IMR-90 (cell line): Measurements from ENCODE around the gene MZT2A. TPM values are rescaled to one million over a fixed set of nuclear protein-coding genes. Genes with fewer than 3 reads are reported as not detected.

ENCODE experiments used
- ATAC-seq: fragments of 200-7000 bp; cut with Tn5 transposase; 2 replicates; pipeline ENCODE4 v1.9.1; 2020; ENCODE audit warnings: low read depth, mild to moderate bottlenecking, moderate library complexity
- BruUV-seq: library from RNA; stranded (reverse); fragments of 400-500 nt; replicated peaks from 2 replicates; lab custom pipeline; 2021; lab: Mats Ljungman, UMichigan
- CTCF ChIA-PET: fragments of 300-600 bp; formaldehyde crosslinking; extraction: SDS; loops from one replicate; lab custom pipeline; 2021; ENCODE audit warnings: antibody characterized with exemption; lab: Yijun Ruan, JAX
- POLR2A ChIA-PET: fragments of 300-600 bp; sonication (Branson Sonifier 250); formaldehyde crosslinking; loops from one replicate; lab custom pipeline; 2022; ENCODE audit warnings: antibody characterized with exemption; ENCODE audit not compliant: unreplicated experiment; lab: Charles Lee
- DNase-seq: peaks from one replicate; pipeline ENCODE4 v3.0.0; 2013
- H2AFZ ChIP-seq: replicated peaks from 2 replicates; pipeline ENCODE3; 2013; ENCODE audit warnings: low read length, mild to moderate bottlenecking; ENCODE audit not compliant: poor library complexity
- H2AK5ac ChIP-seq: 2 replicates; pipeline ENCODE4 v1.6.1; 2013; ENCODE audit warnings: low read depth, low read length, inconsistent platforms
- H2AK9ac ChIP-seq: replicated peaks from 2 replicates; pipeline ENCODE3; 2013; ENCODE audit warnings: mild to moderate bottlenecking, low read depth, low read length, moderate library complexity; ENCODE audit not compliant: poor library complexity
- H2BK120ac ChIP-seq: 2 replicates; pipeline ENCODE4 v1.6.1; 2013; ENCODE audit warnings: low read depth, low read length, inconsistent platforms
- H2BK15ac ChIP-seq: 3 replicates; pipeline ENCODE4 v1.6.1; 2013; ENCODE audit warnings: low read depth, low read length, inconsistent platforms
- H2BK20ac ChIP-seq: 2 replicates; pipeline ENCODE4 v1.6.1; 2013; ENCODE audit warnings: low read depth, mild to moderate bottlenecking, inconsistent platforms, low read length, moderate library complexity
- H2BK5ac ChIP-seq: 2 replicates; pipeline ENCODE4 v1.6.1; 2013; ENCODE audit warnings: mild to moderate bottlenecking, low read depth, low read length, inconsistent platforms; ENCODE audit not compliant: poor library complexity, severe bottlenecking
- H3K14ac ChIP-seq: replicated peaks from 2 replicates; pipeline ENCODE4 v1.6.1; 2013; ENCODE audit warnings: low read depth, low read length, inconsistent platforms
- H3K18ac ChIP-seq: 2 replicates; pipeline ENCODE4 v1.6.1; 2013; ENCODE audit warnings: low read depth, low read length, control low read depth
- H3K23ac ChIP-seq: 2 replicates; pipeline ENCODE4 v1.6.1; 2013; ENCODE audit warnings: low read depth, low read length, inconsistent platforms
- H3K27ac ChIP-seq: 2 replicates; pipeline ENCODE4 v1.5.1; 2013; ENCODE audit warnings: mild to moderate bottlenecking, control low read depth, low read length; ENCODE audit not compliant: insufficient read depth
- H3K27me3 ChIP-seq: 2 replicates; pipeline ENCODE4 v1.6.1; 2013; ENCODE audit warnings: low read length; ENCODE audit not compliant: control insufficient read depth, insufficient read depth
- H3K36me3 ChIP-seq: 2 replicates; pipeline ENCODE4 v1.6.1; 2013; ENCODE audit warnings: low read length, mixed read lengths; ENCODE audit not compliant: control insufficient read depth, insufficient read depth
- H3K4ac ChIP-seq: 2 replicates; pipeline ENCODE4 v1.6.1; 2013; ENCODE audit warnings: low read depth, low read length, inconsistent platforms
- H3K4me1 ChIP-seq: 2 replicates; pipeline ENCODE4 v1.6.1; 2013; ENCODE audit warnings: low read length, mixed read lengths; ENCODE audit not compliant: control insufficient read depth, insufficient read depth
- H3K4me2 ChIP-seq: 2 replicates; pipeline ENCODE4 v1.6.1; 2013; ENCODE audit warnings: low read depth, mild to moderate bottlenecking, control low read depth, low read length, moderate library complexity
- H3K4me3 ChIP-seq: 2 replicates; pipeline ENCODE4 v1.5.1; 2013; ENCODE audit warnings: low read depth, mild to moderate bottlenecking, control low read depth, low read length, moderate library complexity; ENCODE audit not compliant: insufficient read depth
- H3K56ac ChIP-seq: 2 replicates; pipeline ENCODE4 v1.6.1; 2013; ENCODE audit warnings: low read length, inconsistent platforms; ENCODE audit not compliant: insufficient read depth; ENCODE audit errors: extremely low read depth
- H3K79me1 ChIP-seq, 2 experiments: 2 replicates each; pipeline ENCODE4 v1.6.1; 2013; ENCODE audit warnings: low read length in 2 of 2, inconsistent platforms in 1 of 2, low read depth in 1 of 2
- H3K9ac ChIP-seq: 2 replicates; pipeline ENCODE4 v1.6.1; 2013; ENCODE audit warnings: low read depth, low read length, control low read depth
- H3K9me1 ChIP-seq: 2 replicates; pipeline ENCODE4 v1.6.1; 2013; ENCODE audit warnings: low read length, inconsistent platforms; ENCODE audit not compliant: insufficient read depth
- H3K9me3 ChIP-seq: 2 replicates; pipeline ENCODE4 v1.6.1; 2013; ENCODE audit warnings: low read length; ENCODE audit not compliant: control insufficient read depth, insufficient read depth
- H4K20me1 ChIP-seq: 2 replicates; pipeline ENCODE4 v1.6.1; 2013; ENCODE audit warnings: low read length, inconsistent platforms; ENCODE audit not compliant: insufficient read depth
- H4K5ac ChIP-seq: 2 replicates; pipeline ENCODE4 v1.6.1; 2013; ENCODE audit warnings: mild to moderate bottlenecking, low read depth, low read length, control low read depth
- H4K8ac ChIP-seq, 2 experiments: 2 replicates each; pipeline ENCODE4 v1.6.1; 2013; ENCODE audit warnings: low read depth in 2 of 2, low read length in 2 of 2, control low read depth in 1 of 2, inconsistent platforms in 1 of 2
- H4K91ac ChIP-seq: 2 replicates; pipeline ENCODE4 v1.6.1; 2013; ENCODE audit warnings: low read depth, low read length, inconsistent platforms; ENCODE audit not compliant: insufficient read depth
- BHLHE40 ChIP-seq: fragments of 150-350 bp; IDR thresholded peaks from 2 replicates; pipeline ENCODE4 v1.6.1; 2016; ENCODE audit warnings: mild to moderate bottlenecking, low read depth, low read length
- CEBPB ChIP-seq: IDR thresholded peaks from 2 replicates; pipeline ENCODE4 v1.6.1; 2012; ENCODE audit warnings: low read depth, low read length, improper control_type of control experiment
- CHD1 ChIP-seq: IDR thresholded peaks from 2 replicates; pipeline ENCODE4 v1.6.1; 2012; ENCODE audit warnings: low read depth, low read length, improper control_type of control experiment
- CTCF ChIP-seq: conservative IDR thresholded peaks from 2 replicates; pipeline ENCODE4 v1.5.1; 2012; ENCODE audit warnings: mild to moderate bottlenecking, low read depth, low read length, improper control_type of control experiment
- FOS ChIP-seq: fragments of 150-350 bp; IDR thresholded peaks from 2 replicates; pipeline ENCODE4 v1.6.1; 2016; ENCODE audit warnings: low read depth, low read length
- MAFK ChIP-seq: IDR thresholded peaks from 2 replicates; pipeline ENCODE4 v1.6.1; 2012; ENCODE audit warnings: low read depth, low read length, improper control_type of control experiment
- MAZ ChIP-seq: IDR thresholded peaks from 2 replicates; pipeline ENCODE4 v1.6.1; 2012; ENCODE audit warnings: low read depth, mild to moderate bottlenecking, low read length, improper control_type of control experiment, moderate library complexity, borderline replicate concordance
- NFE2L2 ChIP-seq: fragments of 150-350 bp; IDR thresholded peaks from 2 replicates; pipeline ENCODE4 v1.6.1; 2016; ENCODE audit warnings: low read depth, mild to moderate bottlenecking, low read length
- POLR2A ChIP-seq: IDR thresholded peaks from 2 replicates; pipeline ENCODE4 v1.6.1; 2012; ENCODE audit warnings: mild to moderate bottlenecking, low read depth, low read length
- RAD21 ChIP-seq: IDR thresholded peaks from 2 replicates; pipeline ENCODE4 v1.6.1; 2012; ENCODE audit warnings: low read length, improper control_type of control experiment
- RCOR1 ChIP-seq: IDR thresholded peaks from 2 replicates; pipeline ENCODE4 v1.6.1; 2012; ENCODE audit warnings: mild to moderate bottlenecking, low read length, improper control_type of control experiment; ENCODE audit not compliant: insufficient replicate concordance
- RFX5 ChIP-seq: IDR thresholded peaks from 2 replicates; pipeline ENCODE4 v1.8.0; 2012; ENCODE audit warnings: low read depth, mild to moderate bottlenecking, low read length, moderate library complexity
- SMC3 ChIP-seq: fragments of 150-350 bp; IDR thresholded peaks from 2 replicates; pipeline ENCODE4 v1.6.1; 2016; ENCODE audit warnings: low read depth, mild to moderate bottlenecking, antibody characterized with exemption, low read length, moderate library complexity
- WGBS, 2 experiments: methylation state at CpG; one replicate each; pipeline versions ENCODE4 v1.1.5 to v1.1.7; 2013; ENCODE audit warnings: missing lambda C conversion rate in 2 of 2; ENCODE audit not compliant: insufficient read length in 1 of 2; ENCODE audit errors: extremely low coverage in 2 of 2; 5-methylcytosine and 5-hydroxymethylcytosine counted together
- dilution Hi-C: fragments of 300-500 bp; cut with HindIII; formaldehyde crosslinking; loops from one replicate; pipeline ENCODE4 v1.14.3; 2018; ENCODE audit warnings: low sequenced_read_pairs; ENCODE audit not compliant: unreplicated experiment
- in situ Hi-C: fragments of 300-500 bp; cut with MboI; formaldehyde crosslinking; loops from 3 replicates; pipeline ENCODE4 v1.14.3; 2019; ENCODE audit warnings: low sequenced_read_pairs, inconsistent platforms, mixed read lengths
- intact Hi-C: fragments of 100-400 bp; cut with micrococcal nuclease; formaldehyde crosslinking; loops from 2 replicates; pipeline ENCODE4 v1.10.0; 2022
- polyA plus RNA-seq, 3 experiments: library from polyadenylated mRNA; depleted of rRNA; stranded (reverse); fragments of >200 nt; gene quantifications; 2 replicates each; pipeline ENCODE4 v1.2.3, GENCODE V29; 2012; ENCODE audit warnings: low replicate concordance in 1 of 3
- total RNA-seq: library from RNA; depleted of rRNA; stranded (reverse); fragments of >200 nt; gene quantifications from 2 replicates; pipeline ENCODE4 v1.2.3, GENCODE V29; 2012
- TF ChIP-seq, protein P1 (sequence below): fragments of 150-350 bp; IDR thresholded peaks from 2 replicates; pipeline ENCODE4 v1.6.1; 2016; ENCODE audit warnings: low read depth, mild to moderate bottlenecking, low read length, moderate library complexity, borderline replicate concordance
- TF ChIP-seq, protein P2 (sequence below): fragments of 150-350 bp; IDR thresholded peaks from 2 replicates; pipeline ENCODE4 v1.6.1; 2017; ENCODE audit warnings: mild to moderate bottlenecking, antibody characterized with exemption, low read length, low read depth

The MZT2A gene
- total and polyA plus RNA-seq, 2 of the 4 experiments (the other 2 are of a cell fraction) = 23.1 to 82.3 TPM

- Histone ChIP-seq H3K9me1 (no peaks in the 10 kb centered on the region), H3K4me1 (no peaks in the 10 kb centered on the region), H2BK5ac (no peak overlapping the region), H3K36me3 (no peaks in the 10 kb centered on the region), H2AK5ac (no peak overlapping the region), H2BK120ac (no peak overlapping the region), H3K79me1 (no peaks in the 10 kb centered on the region), H3K9me3 (no peaks in the 10 kb centered on the region), H4K20me1 (no peaks in the 10 kb centered on the region), H3K4me2 (no peak overlapping the region), H2AK9ac (no peak overlapping the region), H2BK15ac (no peak overlapping the region), H4K5ac (no peak overlapping the region), H4K91ac (no peak overlapping the region), H3K9ac (no peak overlapping the region), H3K4ac (no peak overlapping the region), H3K56ac (no peak overlapping the region), H3K14ac (no peak overlapping the region), H3K27me3 (no peaks in the 10 kb centered on the region), H3K23ac (no peak overlapping the region), H2BK20ac (no peak overlapping the region), H3K27ac (no peak overlapping the region), H4K8ac (no peak overlapping the region), H3K18ac (no peak overlapping the region), H3K4me3 (no peak overlapping the region), H2AFZ (no peak overlapping the region)
- dilution Hi-C loops (no loop called here), in situ Hi-C loops (no loop called here), intact Hi-C loops (no loop called here)
- ChIA-PET CTCF (no interaction called here), POLR2A (no interaction called here)
- BruUV-seq = no TSS peak
- DNase-seq = no peak
- WGBS, 2 experiments = no CpG with 5 or more reads among the region's 4 CpGs
- TF ChIP-seq RAD21 (no peak), CHD1 (no peak), MAZ (no peak), CEBPB (no peak), RFX5 (no peak), CTCF (no peak), RCOR1 (no peak), NFE2L2 (no peak), POLR2A (no peak), FOS (no peak), MAFK (no peak), SMC3 (no peak), BHLHE40 (no peak)
- TF ChIP-seq, protein P1, sequence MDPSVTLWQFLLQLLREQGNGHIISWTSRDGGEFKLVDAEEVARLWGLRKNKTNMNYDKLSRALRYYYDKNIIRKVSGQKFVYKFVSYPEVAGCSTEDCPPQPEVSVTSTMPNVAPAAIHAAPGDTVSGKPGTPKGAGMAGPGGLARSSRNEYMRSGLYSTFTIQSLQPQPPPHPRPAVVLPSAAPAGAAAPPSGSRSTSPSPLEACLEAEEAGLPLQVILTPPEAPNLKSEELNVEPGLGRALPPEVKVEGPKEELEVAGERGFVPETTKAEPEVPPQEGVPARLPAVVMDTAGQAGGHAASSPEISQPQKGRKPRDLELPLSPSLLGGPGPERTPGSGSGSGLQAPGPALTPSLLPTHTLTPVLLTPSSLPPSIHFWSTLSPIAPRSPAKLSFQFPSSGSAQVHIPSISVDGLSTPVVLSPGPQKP = no peak
- TF ChIP-seq, protein P2, sequence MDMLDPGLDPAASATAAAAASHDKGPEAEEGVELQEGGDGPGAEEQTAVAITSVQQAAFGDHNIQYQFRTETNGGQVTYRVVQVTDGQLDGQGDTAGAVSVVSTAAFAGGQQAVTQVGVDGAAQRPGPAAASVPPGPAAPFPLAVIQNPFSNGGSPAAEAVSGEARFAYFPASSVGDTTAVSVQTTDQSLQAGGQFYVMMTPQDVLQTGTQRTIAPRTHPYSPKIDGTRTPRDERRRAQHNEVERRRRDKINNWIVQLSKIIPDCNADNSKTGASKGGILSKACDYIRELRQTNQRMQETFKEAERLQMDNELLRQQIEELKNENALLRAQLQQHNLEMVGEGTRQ = no peak
- no peak for ATAC-seq
Observed at GRCh38 chr2:131535526-131535925, 43.3 kb upstream of the MZT2A start.
